GM12878 (cell line): ENCODE data around the gene CKS2. TPM values are rescaled to one million over a fixed set of nuclear protein-coding genes. Genes with fewer than 3 reads are reported as not detected.

Experiments used
- ATAC-seq: fragments of 200-7000 bp; cut with Tn5 transposase; 3 replicates; pipeline ENCODE4 v1.9.1; 2020; ENCODE audit warnings: mild to moderate bottlenecking, moderate library complexity
- Bru-seq: library from RNA; stranded (reverse); fragments of 400-500 nt; gene quantifications from one replicate; lab custom pipeline; 2021; lab: Mats Ljungman, UMichigan
- BruChase-seq, 2 experiments: library from RNA; stranded (reverse); fragments of 400-500 nt; gene quantifications; one replicate each; lab custom pipeline; 2021; lab: Mats Ljungman, UMichigan
- BruUV-seq: library from RNA; stranded (reverse); fragments of 400-500 nt; replicated peaks from 2 replicates; lab custom pipeline; 2021; lab: Mats Ljungman, UMichigan
- CTCF ChIA-PET: fragments of 300-600 bp; sonication (Branson Sonifier 250); formaldehyde crosslinking; extraction: SDS; loops from one replicate; lab custom pipeline; 2021; ENCODE audit warnings: inconsistent platforms; lab: Yijun Ruan, JAX
- POLR2A ChIA-PET: fragments of 350-600 bp; formaldehyde crosslinking; extraction: SDS; loops from one replicate; lab custom pipeline; 2021; ENCODE audit warnings: inconsistent platforms; lab: Charles Lee
- RAD21 ChIA-PET: fragments of 300-600 bp; sonication (Branson Sonifier 250); formaldehyde crosslinking; loops from one replicate; lab custom pipeline; 2023; ENCODE audit warnings: antibody characterized with exemption; ENCODE audit not compliant: unreplicated experiment; lab: Charles Lee
- SMC1A ChIA-PET: fragments of 300-600 bp; sonication (Branson Sonifier 250); formaldehyde crosslinking; loops from one replicate; lab custom pipeline; 2023; ENCODE audit not compliant: unreplicated experiment, uncharacterized antibody; lab: Charles Lee
- DNase-seq: peaks from one replicate; pipeline ENCODE4 v3.0.0-alpha.2; 2011; ENCODE audit warnings: low read depth, low spot score
- FAIRE-seq: peaks from 3 replicates; lab custom pipeline; 2011; peaks lifted over from hg19 to GRCh38; lab: Jason Lieb, UNC
- H2AFZ ChIP-seq: 2 replicates; pipeline ENCODE4 v1.6.0; 2011; ENCODE audit warnings: low read depth, low read length, control low read depth; ENCODE audit not compliant: control insufficient read depth
- H3K27ac ChIP-seq: 2 replicates; pipeline ENCODE4 v1.5.1; 2011; ENCODE audit warnings: control low read depth; ENCODE audit not compliant: control insufficient read depth, insufficient read depth
- H3K27me3 ChIP-seq, 2 experiments: replicated peaks in 1 of 2; 2 replicates each; pipeline versions ENCODE4 v1.6.0 to v1.6.1; 2011; ENCODE audit warnings: low read length in 1 of 2; ENCODE audit not compliant: control insufficient read depth in 2 of 2, insufficient read depth in 2 of 2
- H3K36me3 ChIP-seq, 2 experiments: 2 replicates each; pipeline ENCODE4 v1.5.1; 2011; ENCODE audit warnings: low read length in 1 of 2; ENCODE audit not compliant: control insufficient read depth in 2 of 2, insufficient read depth in 2 of 2
- H3K4me1 ChIP-seq: 2 replicates; pipeline ENCODE4 v1.6.1; 2011; ENCODE audit warnings: mild to moderate bottlenecking, low read length, moderate library complexity, mixed read lengths; ENCODE audit not compliant: control insufficient read depth, insufficient read depth
- H3K4me2 ChIP-seq: 2 replicates; pipeline ENCODE4 v1.6.0; 2011; ENCODE audit warnings: control low read depth; ENCODE audit not compliant: control insufficient read depth, insufficient read depth
- H3K4me3 ChIP-seq: fragments of 200-600 bp; sonication (generic); 2 replicates; pipeline ENCODE4 v1.5.1; 2016
- H3K79me2 ChIP-seq: 2 replicates; pipeline ENCODE4 v1.6.0; 2011; ENCODE audit warnings: low read length; ENCODE audit not compliant: control insufficient read depth, insufficient read depth
- H3K9ac ChIP-seq: 2 replicates; pipeline ENCODE4 v1.8.0; 2011; ENCODE audit warnings: low read length, control low read depth, mixed read lengths; ENCODE audit not compliant: control insufficient read depth, insufficient read depth
- H3K9me3 ChIP-seq: replicated peaks from 3 replicates; pipeline ENCODE4 v1.5.1; 2011; ENCODE audit warnings: mild to moderate bottlenecking, low read length; ENCODE audit not compliant: control insufficient read depth, insufficient read depth
- H4K20me1 ChIP-seq: 2 replicates; pipeline ENCODE4 v1.6.0; 2011; ENCODE audit not compliant: control insufficient read depth, insufficient read depth
- ATF7 ChIP-seq: fragments of 450-650 bp; IDR thresholded peaks from 2 replicates; pipeline ENCODE4 v1.6.1; 2016; ENCODE audit warnings: low read depth, mild to moderate bottlenecking
- CBX3 ChIP-seq: fragments of 200-600 bp; sonication (generic); IDR thresholded peaks from 2 replicates; pipeline ENCODE4 v1.6.1; 2016; ENCODE audit warnings: low read depth, borderline replicate concordance
- ETV6 ChIP-seq, 2 experiments: fragments of 450-650 bp in 1 of 2; IDR thresholded peaks in 1 of 2; conservative IDR thresholded peaks in 1 of 2; 2 replicates each; pipeline ENCODE4 v1.6.1; 2014; ENCODE audit warnings: antibody characterized with exemption in 1 of 2, borderline replicate concordance in 1 of 2, low read depth in 1 of 2, mild to moderate bottlenecking in 1 of 2, moderate library complexity in 1 of 2
- PRDM15 ChIP-seq: fragments of 450-650 bp; formaldehyde crosslinking; IDR thresholded peaks from 2 replicates; pipeline ENCODE4 v1.4.0; 2020; ENCODE audit warnings: mild to moderate bottlenecking, moderate library complexity
- YY1 ChIP-seq: IDR thresholded peaks from 2 replicates; pipeline ENCODE4 v1.6.1; 2011; ENCODE audit warnings: low read depth, mild to moderate bottlenecking, low read length
- ZNF592 ChIP-seq: fragments of 450-650 bp; IDR thresholded peaks from 2 replicates; pipeline ENCODE4 v1.6.1; 2017; ENCODE audit warnings: mild to moderate bottlenecking, moderate library complexity
- WGBS: methylation state at CpG from one replicate; pipeline ENCODE4 v1.1.6; 2016; ENCODE audit warnings: low lambda C conversion rate; ENCODE audit not compliant: insufficient replicate concordance, insufficient coverage; ENCODE audit errors: missing lambda C conversion rate; 5-methylcytosine and 5-hydroxymethylcytosine counted together
- in situ Hi-C: fragments of 300-500 bp; cut with MboI; formaldehyde crosslinking; loops from 9 replicates; pipeline ENCODE4 v1.14.3; 2018; ENCODE audit warnings: mixed read lengths
- intact Hi-C: fragments of 100-400 bp; cut with micrococcal nuclease; formaldehyde crosslinking; loops from one replicate; pipeline ENCODE4 v1.14.2; 2022; ENCODE audit not compliant: unreplicated experiment
- long read RNA-seq, 2 experiments: library from polyadenylated mRNA; unstranded; transcript quantifications; one replicate each; pipeline ENCODE4 v2.0.0, GENCODE V29; 2019 to 2020
- polyA minus RNA-seq, 3 experiments: library from RNA; depleted of rRNA, polyadenylated mRNA; stranded (reverse); fragments of >200 nt; gene quantifications; 2 replicates each; pipeline ENCODE4 v1.2.3, GENCODE V29; 2011
- polyA plus RNA-seq, 11 experiments: library from polyadenylated mRNA; depleted of rRNA in 4 of 11; unstranded in 6 of 11; stranded (reverse) in 5 of 11; fragments of >200 nt; fragmentation: Nextera tagmentation in 4 of 11; fragmentation: Illumina TruSeq in 1 of 11; extraction: Ambion mirVana in 4 of 11; extraction: Trizol in 1 of 11; gene quantifications; 1 replicate in 1 of 11; 2 replicates in 10 of 11; pipeline versions ENCODE4 v1.2.1 to v1.2.3, GENCODE V29; 2011 to 2016; ENCODE audit warnings: inconsistent platforms in 2 of 11, missing spikeins in 2 of 11, low read depth in 1 of 11
- total RNA-seq, 4 experiments: library from RNA; depleted of rRNA in 3 of 4; stranded (reverse); fragments of >200 nt in 3 of 4; fragmentation: Illumina TruSeq in 1 of 4; extraction: Trizol in 1 of 4; gene quantifications; 2 replicates each; pipeline versions ENCODE4 v1.2.1 to v1.2.3, GENCODE V29; 2013 to 2021

Gene CKS2
- total RNA-seq (2013; cell fraction: nucleolus; rRNA removed), result 12.2 and 17.4 TPM in 2 replicates
- total RNA-seq (2014; rRNA removed) (197 and 220 TPM in 2 replicates), total RNA-seq (2014; rRNA removed; fragmentation: Illumina TruSeq; extraction: Trizol) (362 and 378 TPM in 2 replicates), total RNA-seq (2021) (172 and 182 TPM in 2 replicates), polyA plus RNA-seq (2011; rRNA removed) (628 and 736 TPM in 2 replicates), polyA plus RNA-seq (2014; fragmentation: Illumina TruSeq; extraction: Trizol) (287 and 324 TPM in 2 replicates), polyA plus RNA-seq (2014; fragmentation: Nextera tagmentation; extraction: Ambion mirVana) (1,000 to 10,000 TPM in 1 of 2 experiments, 100 to 1,000 TPM in 1; 781 to 1,251 TPM), polyA plus RNA-seq (2014; rRNA removed) (215 and 315 TPM in 2 replicates), polyA plus RNA-seq (2016; fragmentation: Nextera tagmentation; extraction: Ambion mirVana) (100 to 1,000 TPM; 904 to 916 TPM), polyA minus RNA-seq (2011; rRNA and poly(A)+ RNA removed) (241 and 311 TPM in 2 replicates), Bru-seq, nascent RNA (percentile 98 among the genes with signal in this experiment), BruChase-seq, experiment 1, labeled RNA remaining after a 6-hour chase (percentile 96 among the genes with signal in this experiment), BruChase-seq, experiment 2, labeled RNA remaining after a 2-hour chase (percentile 98 among the genes with signal in this experiment)
- polyA plus RNA-seq (2011; ENCODE audit: low read depth), result 227 TPM
- 532 and 778 TPM in 2 replicates for polyA plus RNA-seq (2011; cell fraction: cytosol; rRNA removed)
- 283 and 317 TPM in 2 replicates for polyA plus RNA-seq (2011; cell fraction: nucleus; rRNA removed)
- 258 and 269 TPM in 2 replicates for polyA plus RNA-seq (2012)
- 88.6 and 92.8 TPM in 2 replicates for polyA minus RNA-seq (2011; cell fraction: cytosol; rRNA and poly(A)+ RNA removed)
- 23.5 and 28.1 TPM in 2 replicates for polyA minus RNA-seq (2011; cell fraction: nucleus; rRNA and poly(A)+ RNA removed)
- long read RNA-seq, experiment 1, transcript CKS2-201 (3 exons, 613 nt), result major isoform, 175 of 178 reads
- long read RNA-seq, experiment 1, partial matches to known transcripts, result 2 of 178 reads
- long read RNA-seq, experiment 1, other reads (novel, unspliced or antisense), result 1 of 178 reads
- long read RNA-seq, experiment 2, transcript CKS2-201 (3 exons, 613 nt), result major isoform, 564 of 566 reads
- long read RNA-seq, experiment 2, partial matches to known transcripts, result 1 of 566 reads
- long read RNA-seq, experiment 2, other reads (novel, unspliced or antisense), result 1 of 566 reads

GRCh38 chr9:89310475-89311345, at the start of gene CKS2:
Gene CKS2 (plus strand): TSS chr9:89311195. CDS start chr9:89311293, 98 bp downstream.
- RAD21 ChIA-PET, result interaction anchor here (0.7 kb wide), 1 partner anchor 29 kb away, joined by 3 read pairs; no protein-coding TSS in a partner anchor
- CTCF ChIA-PET, result interaction anchor here (1.9 kb wide), 1 partner anchor 238 kb away, joined by 7 read pairs; no protein-coding TSS in a partner anchor
- WGBS, result under 1% methylated on average over 86 of the region's 86 CpGs
- Histone ChIP-seq H3K27ac (peak within 1 kb of the TSS; percentile 99), H3K4me3 (peak within 1 kb of the TSS; percentile 90), H3K4me2 (peak within 1 kb of the TSS; percentile 89), H3K36me3 (peaks cover 0 to 9% of the 10 kb centered on the region in 2 experiments; a peak in 1 of 4 replicates), H3K4me1 (no peaks in the 10 kb centered on the region), H3K9ac (peak within 1 kb of the TSS; percentile 100), H2AFZ (peak within 1 kb of the TSS; percentile 69), H3K27me3 (no peaks in the 10 kb centered on the region), H3K9me3 (no peaks in the 10 kb centered on the region), H4K20me1 (peaks cover 4% of the 10 kb centered on the region; the same call in 1 of the 2 replicates), H3K79me2 (peaks cover 61% of the 10 kb centered on the region)
- peak; percentile 90 for ATAC-seq
- SMC1A ChIA-PET, result interaction anchor here (0.6 to 1.4 kb wide), 4 partner anchors 9 to 238 kb away, joined by 3 to 4 read pairs (median 4); no protein-coding TSS in a partner anchor
- BruUV-seq, result no TSS peak
- DNase-seq, result peak; percentile 100
- POLR2A ChIA-PET, result interaction anchor here (0.8 kb wide), 1 partner anchor 226 kb away, joined by 3 read pairs; no protein-coding TSS in a partner anchor
- intact Hi-C loops, result loop anchor here (10.0 kb wide), 1 partner anchor 184 kb away; the partner anchor contains the start of gene SEMA4D
- in situ Hi-C loops, result loop anchor here (25.0 kb wide), 1 partner anchor 1748 kb away; no protein-coding TSS in a partner anchor
- FAIRE-seq, result peak; percentile 98
- no peak for TF ChIP-seq ZNF592
- peak; percentile 56; the same call in 1 of the 2 replicates for TF ChIP-seq PRDM15 (CRISPR knock-in tag)
- no peak for TF ChIP-seq CBX3
- peak; percentile 99 for TF ChIP-seq ATF7
- no peak for TF ChIP-seq ETV6 (conservative IDR thresholded peaks at IDR 0.05 in 1 of 2, IDR thresholded peaks at IDR 0.05 in 1 of 2; ENCODE audit: borderline replicate concordance in 1 of 2, low read depth in 1 of 2)
- TF ChIP-seq YY1, result peak; percentile 90
